Measurements from ENCODE around the gene NRDC.

The NRDC gene

GRCh38 chr1:51794868-51795267 lies 83.7 kb downstream of the NRDC start:
- H3K4me3 ChIP-seq (ENCODE audit: low read depth, low read length): no peak overlapping the region
- no peak for DNase-seq (ENCODE audit: low read depth)
- TF ChIP-seq, protein P1, sequence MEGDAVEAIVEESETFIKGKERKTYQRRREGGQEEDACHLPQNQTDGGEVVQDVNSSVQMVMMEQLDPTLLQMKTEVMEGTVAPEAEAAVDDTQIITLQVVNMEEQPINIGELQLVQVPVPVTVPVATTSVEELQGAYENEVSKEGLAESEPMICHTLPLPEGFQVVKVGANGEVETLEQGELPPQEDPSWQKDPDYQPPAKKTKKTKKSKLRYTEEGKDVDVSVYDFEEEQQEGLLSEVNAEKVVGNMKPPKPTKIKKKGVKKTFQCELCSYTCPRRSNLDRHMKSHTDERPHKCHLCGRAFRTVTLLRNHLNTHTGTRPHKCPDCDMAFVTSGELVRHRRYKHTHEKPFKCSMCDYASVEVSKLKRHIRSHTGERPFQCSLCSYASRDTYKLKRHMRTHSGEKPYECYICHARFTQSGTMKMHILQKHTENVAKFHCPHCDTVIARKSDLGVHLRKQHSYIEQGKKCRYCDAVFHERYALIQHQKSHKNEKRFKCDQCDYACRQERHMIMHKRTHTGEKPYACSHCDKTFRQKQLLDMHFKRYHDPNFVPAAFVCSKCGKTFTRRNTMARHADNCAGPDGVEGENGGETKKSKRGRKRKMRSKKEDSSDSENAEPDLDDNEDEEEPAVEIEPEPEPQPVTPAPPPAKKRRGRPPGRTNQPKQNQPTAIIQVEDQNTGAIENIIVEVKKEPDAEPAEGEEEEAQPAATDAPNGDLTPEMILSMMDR (IDR thresholded peaks at IDR 0.05; ENCODE audit: control insufficient read depth, extremely low read depth, insufficient read depth): no peak

- H3K4me3 ChIP-seq (ENCODE audit: low read depth, low read length): no peak overlapping the region
- TF ChIP-seq, protein P1 (IDR thresholded peaks at IDR 0.05; ENCODE audit: control insufficient read depth, extremely low read depth, insufficient read depth): no peak
- DNase-seq (ENCODE audit: low read depth): no peak
Observed at GRCh38 chr1:51794260-51794659, 84.3 kb downstream of the NRDC start.

DNA sequence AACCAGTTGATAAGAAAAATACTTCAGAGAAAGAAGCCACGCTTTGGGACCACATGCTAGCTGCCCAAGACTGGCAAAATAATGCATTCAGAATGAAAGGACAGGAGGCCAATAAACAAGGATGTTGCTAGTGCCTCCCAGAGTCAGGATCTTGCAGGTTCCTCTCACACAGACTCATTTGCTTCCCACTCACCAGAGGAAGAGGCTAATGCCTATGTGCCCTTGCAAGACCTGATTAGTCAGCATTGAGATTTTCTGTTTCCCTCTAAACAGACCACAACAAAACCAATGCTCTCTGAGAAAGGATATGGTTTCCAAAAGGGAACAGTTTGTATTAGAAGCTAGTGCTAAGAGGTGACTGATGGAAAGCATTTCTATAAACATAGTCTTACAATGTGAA lies 85.7 kb downstream of the NRDC start:
- no peak overlapping the region for H3K4me3 ChIP-seq (ENCODE audit: low read depth, low read length)
- no peak for DNase-seq (ENCODE audit: low read depth)
- TF ChIP-seq, protein P1 (IDR thresholded peaks at IDR 0.05; ENCODE audit: control insufficient read depth, extremely low read depth, insufficient read depth): no peak

DNA sequence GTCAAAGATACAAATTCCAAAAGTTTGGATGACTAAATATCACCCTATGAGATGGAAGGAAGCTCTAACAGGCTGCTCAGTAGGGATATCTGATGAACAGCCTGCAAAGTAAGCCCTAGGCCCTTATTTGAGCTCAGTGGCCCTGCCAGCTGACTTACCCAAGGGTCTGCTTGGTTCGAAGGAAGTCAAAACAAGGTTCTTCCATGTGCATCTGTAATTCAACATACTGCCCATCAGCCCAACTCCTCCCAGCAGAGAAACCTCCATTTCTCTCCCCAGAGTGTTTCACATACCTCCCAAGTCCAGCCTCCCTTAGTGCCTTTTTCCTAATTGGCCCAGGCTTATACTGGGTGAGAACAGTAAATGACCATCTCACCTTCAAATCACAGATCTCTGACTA lies 86.6 kb downstream of the NRDC start:
- no peak overlapping the region for H3K4me3 ChIP-seq (ENCODE audit: low read depth, low read length)
- TF ChIP-seq, protein P1 (IDR thresholded peaks at IDR 0.05; ENCODE audit: control insufficient read depth, extremely low read depth, insufficient read depth): no peak
- no peak for DNase-seq (ENCODE audit: low read depth)

DNA sequence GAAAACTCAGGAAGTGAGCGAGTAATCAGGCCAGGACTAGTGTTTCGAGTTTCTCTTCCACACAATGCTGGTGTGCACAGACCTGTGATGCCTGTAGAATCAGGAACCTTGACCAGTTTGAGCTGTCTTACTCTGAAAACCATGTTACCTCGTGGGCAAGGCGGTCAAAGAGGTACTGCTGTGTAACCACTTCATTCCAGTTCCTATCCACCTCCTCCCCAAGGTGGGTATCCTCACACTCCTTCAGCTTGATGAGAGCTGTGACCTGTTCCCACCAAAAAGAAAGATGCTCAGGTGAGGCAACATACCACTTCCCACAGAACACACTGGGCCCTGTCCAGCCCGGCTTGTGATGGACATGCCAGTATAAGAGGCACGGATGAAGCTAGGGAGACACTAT lies 88.1 kb downstream of the NRDC start:
- H3K4me3 ChIP-seq (ENCODE audit: low read depth, low read length): no peak overlapping the region
- DNase-seq (ENCODE audit: low read depth): no peak
- TF ChIP-seq, protein P1 (IDR thresholded peaks at IDR 0.05; ENCODE audit: control insufficient read depth, extremely low read depth, insufficient read depth): no peak

DNA sequence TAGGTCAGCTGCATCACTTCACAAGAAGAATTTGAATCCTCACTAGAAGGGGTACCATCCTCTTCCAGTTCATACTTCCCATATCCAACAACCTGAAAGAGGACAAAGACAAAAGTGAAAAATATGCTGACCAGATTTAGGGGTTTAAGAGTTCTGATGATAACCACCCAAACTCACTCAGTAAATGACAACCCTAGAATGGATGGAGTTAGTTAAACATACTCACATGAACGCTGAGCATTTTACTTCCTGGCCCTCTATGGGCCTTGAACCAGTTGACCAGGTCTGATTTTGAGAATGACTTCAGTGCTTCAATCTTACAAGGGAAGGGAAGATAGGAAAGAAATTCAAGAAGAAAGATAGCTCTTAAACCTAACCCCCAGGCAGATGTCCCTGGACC lies 89.2 kb downstream of the NRDC start:
- DNase-seq (ENCODE audit: low read depth): no peak
- TF ChIP-seq, protein P1 (IDR thresholded peaks at IDR 0.05; ENCODE audit: control insufficient read depth, extremely low read depth, insufficient read depth): no peak
- H3K4me3 ChIP-seq (ENCODE audit: low read depth, low read length): no peak overlapping the region

DNA sequence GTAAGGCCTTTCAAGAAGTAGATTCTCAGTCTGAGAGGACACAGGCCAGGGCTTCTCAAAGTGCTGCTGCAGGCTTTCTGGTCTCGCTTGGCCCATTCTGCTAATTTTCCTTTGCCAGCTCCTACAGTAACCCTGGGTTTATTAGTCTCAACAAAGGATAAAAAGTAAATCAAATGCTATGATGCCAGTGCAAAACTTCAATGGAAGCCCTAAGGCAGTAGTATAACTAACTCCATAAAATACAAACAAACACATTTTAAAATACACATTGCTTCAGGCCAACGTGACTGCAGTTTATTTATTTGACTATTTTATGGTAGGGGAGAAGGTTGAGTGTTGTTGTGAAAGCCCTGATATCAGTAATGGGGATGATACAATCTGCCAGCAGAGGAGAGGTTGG lies 89.6 kb downstream of the NRDC start:
- DNase-seq (ENCODE audit: low read depth): peak; percentile 67
- H3K4me3 ChIP-seq (ENCODE audit: low read depth, low read length): no peak overlapping the region
- TF ChIP-seq, protein P1 (IDR thresholded peaks at IDR 0.05; ENCODE audit: control insufficient read depth, extremely low read depth, insufficient read depth): no peak

All from LNCaP clone FGC (cell line).